ENCODE results near the gene RARA. TPM values are rescaled to one million over a fixed set of nuclear protein-coding genes. Genes with fewer than 3 reads are reported as not detected.

The RARA gene
- total RNA-seq, 1 donor from 2014 or later = 72.5 TPM

GRCh38 chr17:40356990-40357881, 48.3 kb downstream of the RARA start:
- peaks cover 10% of the 10 kb centered on the region for H3K27me3 Mint-ChIP-seq
- no peak for TF ChIP-seq CTCF (IDR thresholded peaks at IDR 0.05)
- CTCF ChIA-PET = interaction anchor here (0.6 to 17.0 kb wide), 11 partner anchors 12 to 260 kb away, joined by 3 to 466 read pairs (median 4); partner anchors contain the start of gene RARA
- H3K27ac Mint-ChIP-seq = no peak overlapping the region
- no peak for ATAC-seq (ENCODE audit: low read depth)
- no peak for DNase-seq
- H3K9me3 Mint-ChIP-seq = no peaks in the 10 kb centered on the region
- H3K4me3 Mint-ChIP-seq = no peak overlapping the region
- peaks cover 34% of the 10 kb centered on the region for H3K36me3 Mint-ChIP-seq (ENCODE audit: low read depth)
- peaks cover 31% of the 10 kb centered on the region for H3K4me1 Mint-ChIP-seq
- intact Hi-C loops (cut with micrococcal nuclease) = loop anchor here (5.0 kb wide), 4 partner anchors 40 to 1290 kb away; no protein-coding TSS in a partner anchor
- POLR2A ChIA-PET = interaction anchor here (0.9 to 1.9 kb wide), 7 partner anchors 15 to 1309 kb away, joined by 3 to 5 read pairs (median 3); no protein-coding TSS in a partner anchor

GRCh38 chr17:40358323-40359038, 49.5 kb downstream of the RARA start:
- ATAC-seq (ENCODE audit: low read depth) (peak; percentile 68), DNase-seq (peak; percentile 82)
- CTCF ChIA-PET = interaction anchor here (0.6 to 17.0 kb wide), 14 partner anchors 13 to 257 kb away, joined by 3 to 466 read pairs (median 4); partner anchors contain the start of gene RARA
- H3K4me3 Mint-ChIP-seq = peak overlapping the region; percentile 50
- intact Hi-C loops (cut with micrococcal nuclease) = loop anchor here (1.0 to 5.0 kb wide), 11 partner anchors 39 to 1309 kb away; partner anchors contain the start of gene IGFBP4
- peaks cover 24% of the 10 kb centered on the region for H3K36me3 Mint-ChIP-seq (ENCODE audit: low read depth)
- no peaks in the 10 kb centered on the region for H3K9me3 Mint-ChIP-seq
- H3K27me3 Mint-ChIP-seq = peaks cover 14% of the 10 kb centered on the region
- POLR2A ChIA-PET = interaction anchor here (0.7 to 1.9 kb wide), 6 partner anchors 14 to 1560 kb away, joined by 3 to 7 read pairs (median 4); no protein-coding TSS in a partner anchor
- TF ChIP-seq CTCF (IDR thresholded peaks at IDR 0.05) = peak; percentile 97
- H3K27ac Mint-ChIP-seq = peak overlapping the region; percentile 24
- H3K4me1 Mint-ChIP-seq = peaks cover 23% of the 10 kb centered on the region

DNA sequence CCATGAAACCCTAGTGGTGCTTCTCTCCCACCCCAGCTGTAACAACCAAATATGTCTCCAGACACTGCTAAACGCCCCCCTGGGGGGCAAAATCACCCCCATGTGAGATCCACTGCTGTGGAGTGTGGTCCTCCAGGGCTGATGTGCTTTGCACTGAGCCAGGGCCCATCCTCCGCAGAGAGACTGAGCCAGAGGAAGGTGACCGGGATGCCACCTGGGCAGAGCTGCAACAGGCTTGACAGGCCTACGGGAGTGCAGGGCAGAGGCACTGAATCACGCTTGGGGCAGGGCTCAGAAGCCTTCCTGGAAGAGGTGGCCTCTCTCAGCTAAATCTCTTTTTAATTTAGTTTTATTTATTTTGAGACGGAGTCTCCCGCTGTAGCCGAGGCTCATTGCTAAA, 51.1 kb downstream of the RARA start:
- Mint-ChIP-seq H3K4me3 (no peak overlapping the region), H3K9me3 (no peaks in the 10 kb centered on the region), H3K4me1 (peaks cover 21% of the 10 kb centered on the region), H3K36me3 (ENCODE audit: low read depth) (peaks cover 13% of the 10 kb centered on the region), H3K27ac (no peak overlapping the region), H3K27me3 (peaks cover 14% of the 10 kb centered on the region)
- intact Hi-C loops (cut with micrococcal nuclease) = loop anchor here (5.0 kb wide), 1 partner anchor 192 kb away; no protein-coding TSS in a partner anchor
- ChIA-PET POLR2A (interaction anchor here (0.6 to 1.1 kb wide), 2 partner anchors 200 to 1276 kb away, joined by 3 read pairs; no protein-coding TSS in a partner anchor), CTCF (interaction anchor here (7.7 to 17.0 kb wide), 2 partner anchors 55 to 173 kb away, joined by 70 to 466 read pairs; partner anchors contain the start of gene RARA)
- no peak for TF ChIP-seq CTCF (IDR thresholded peaks at IDR 0.05)
- DNase-seq (no peak), ATAC-seq (ENCODE audit: low read depth) (no peak)

- H3K9me3 Mint-ChIP-seq = no peaks in the 10 kb centered on the region
- intact Hi-C loops (cut with micrococcal nuclease) = loop anchor here (5.0 kb wide), 1 partner anchor 191 kb away; no protein-coding TSS in a partner anchor
- DNase-seq (no peak), ATAC-seq (ENCODE audit: low read depth) (no peak)
- no peak overlapping the region for H3K27ac Mint-ChIP-seq
- peaks cover 6% of the 10 kb centered on the region for H3K36me3 Mint-ChIP-seq (ENCODE audit: low read depth)
- ChIA-PET CTCF (interaction anchor here (0.5 to 17.0 kb wide), 6 partner anchors 32 to 1287 kb away, joined by 3 to 466 read pairs (median 4); partner anchors contain the start of genes KRT24 and RARA), POLR2A (interaction anchor here (1.0 to 2.0 kb wide), 4 partner anchors 171 to 254 kb away, joined by 3 to 7 read pairs (median 3); no protein-coding TSS in a partner anchor)
- H3K4me1 Mint-ChIP-seq = peaks cover 17% of the 10 kb centered on the region
- no peak for TF ChIP-seq CTCF (IDR thresholded peaks at IDR 0.05)
- H3K4me3 Mint-ChIP-seq = no peak overlapping the region
- H3K27me3 Mint-ChIP-seq = peaks cover 14% of the 10 kb centered on the region
Observed at GRCh38 chr17:40361063-40361924, 52.3 kb downstream of the RARA start.
